Panc1 (cell line): ENCODE measurements around the gene TRIM59. TPM values are rescaled to one million over a fixed set of nuclear protein-coding genes. Genes with fewer than 3 reads are reported as not detected.

Experiments
- ATAC-seq: fragments of 200-7000 bp; cut with Tn5 transposase; 2 replicates; pipeline ENCODE4 v1.9.1; 2020; ENCODE audit warnings: mild to moderate bottlenecking, moderate library complexity
- BruUV-seq: library from RNA; stranded (reverse); fragments of 400-500 nt; replicated peaks from 2 replicates; lab custom pipeline; 2021; lab: Mats Ljungman, UMichigan
- CTCF ChIA-PET: fragments of 300-600 bp; sonication (Branson Sonifier 250); formaldehyde crosslinking; loops from one replicate; lab custom pipeline; 2022; ENCODE audit warnings: antibody characterized with exemption; lab: Charles Lee
- POLR2A ChIA-PET: fragments of 300-600 bp; sonication (Branson Sonifier 250); formaldehyde crosslinking; loops from one replicate; lab custom pipeline; 2022; ENCODE audit warnings: antibody characterized with exemption; lab: Charles Lee
- DNase-seq: peaks from one replicate; pipeline ENCODE4 v3.0.0-alpha.2; 2010; ENCODE audit warnings: low read depth, low spot score
- H3K27ac ChIP-seq: 2 replicates; pipeline ENCODE4 v1.5.1; 2011; ENCODE audit warnings: mild to moderate bottlenecking, low read length, inconsistent platforms
- H3K27me3 ChIP-seq: fragments of 200-500 bp; sonication (Bioruptor generic); 2 replicates; pipeline ENCODE4 v1.6.0; 2014; ENCODE audit warnings: low read length, inconsistent platforms; ENCODE audit not compliant: control insufficient read depth, insufficient read depth
- H3K36me3 ChIP-seq: fragments of 200-500 bp; sonication (Bioruptor generic); 2 replicates; pipeline ENCODE4 v1.5.1; 2014; ENCODE audit warnings: inconsistent platforms, mild to moderate bottlenecking, low read length, moderate library complexity; ENCODE audit not compliant: control insufficient read depth, insufficient read depth
- H3K4me1 ChIP-seq: 2 replicates; pipeline ENCODE4 v1.5.1; 2011; ENCODE audit warnings: inconsistent platforms, mild to moderate bottlenecking, low read length, moderate library complexity; ENCODE audit not compliant: control insufficient read depth, insufficient read depth
- H3K4me3 ChIP-seq, 2 experiments: 2 replicates each; pipeline ENCODE4 v1.5.1; 2011 to 2012; ENCODE audit warnings: low read depth in 2 of 2, low read length in 2 of 2, mild to moderate bottlenecking in 2 of 2, inconsistent platforms in 1 of 2, moderate library complexity in 1 of 2
- H3K9me3 ChIP-seq: fragments of 200-500 bp; sonication (Bioruptor generic); 2 replicates; pipeline ENCODE4 v1.5.1; 2014; ENCODE audit warnings: low read depth, mild to moderate bottlenecking, inconsistent platforms, low read length, moderate library complexity; ENCODE audit not compliant: control insufficient read depth, insufficient read depth
- CTCF ChIP-seq: fragments of 450-650 bp; IDR thresholded peaks from 2 replicates; pipeline ENCODE4 v1.5.1; 2017; ENCODE audit warnings: mild to moderate bottlenecking
- POLR2AphosphoS5 ChIP-seq: IDR thresholded peaks from 2 replicates; pipeline ENCODE4 v1.6.1; 2012; ENCODE audit warnings: mild to moderate bottlenecking, low read depth, low read length, moderate library complexity
- REST ChIP-seq, 2 experiments: IDR thresholded peaks; 2 replicates each; pipeline ENCODE4 v1.6.1; 2011 to 2012; ENCODE audit warnings: low read depth in 2 of 2, control low read depth in 1 of 2, low read length in 1 of 2, mild to moderate bottlenecking in 1 of 2, moderate library complexity in 1 of 2; ENCODE audit not compliant: insufficient read depth in 1 of 2
- SIN3A ChIP-seq: IDR thresholded peaks from 2 replicates; pipeline ENCODE4 v1.6.1; 2012; ENCODE audit warnings: low read depth, mild to moderate bottlenecking, low read length, moderate library complexity, borderline replicate concordance; ENCODE audit not compliant: insufficient read depth
- TCF7L2 ChIP-seq: IDR thresholded peaks from 2 replicates; pipeline ENCODE4 v1.6.1; 2011; ENCODE audit warnings: mild to moderate bottlenecking, low read depth, low read length, inconsistent platforms
- in situ Hi-C: cut with HindIII; loops from 2 replicates; pipeline ENCODE4 v1.10.0; 2016; ENCODE audit warnings: low sequenced_read_pairs, low pct_unique_long_range_greater_than_20kb
- intact Hi-C: fragments of 100-400 bp; cut with micrococcal nuclease; formaldehyde crosslinking; loops from one replicate; pipeline ENCODE4 v1.10.0; 2022; ENCODE audit not compliant: unreplicated experiment
- total RNA-seq: library from RNA; stranded (reverse); gene quantifications from one replicate; pipeline ENCODE4 v1.2.1, GENCODE V29; 2021; ENCODE audit not compliant: unreplicated experiment

The TRIM59 gene
- total RNA-seq, 1 experiment from 2014 or later = 27.9 TPM

GRCh38 chr3:160437083-160437455 is 12.5 kb downstream of the TRIM59 start:
- Histone ChIP-seq H3K36me3 (peaks cover 52% of the 10 kb centered on the region), H3K9me3 (no peaks in the 10 kb centered on the region), H3K27me3 (no peaks in the 10 kb centered on the region), H3K4me3 (no peak overlapping the region), H3K4me1 (no peaks in the 10 kb centered on the region), H3K27ac (no peak overlapping the region)
- TF ChIP-seq POLR2AphosphoS5 (0 out of 2 replicates have a peak, but pooled peaks have one; percentile 41), SIN3A (no peak)
- CTCF ChIA-PET = no interaction called here
- ATAC-seq = peak; percentile 20; the same call in 1 of the 2 replicates
- no TSS peak for BruUV-seq
- POLR2A ChIA-PET = no interaction called here
- DNase-seq = no peak
- in situ Hi-C loops (no loop called here), intact Hi-C loops (no loop called here)

- H3K4me3 ChIP-seq = no peak overlapping the region
- ChIA-PET POLR2A (no interaction called here), CTCF (no interaction called here)
- TF ChIP-seq CTCF (no peak), REST (IDR thresholded peaks at IDR 0.05; ENCODE audit: insufficient read depth in 1 of 2, low read depth in 2 of 2, low read length in 1 of 2) (no peak), SIN3A (no peak), TCF7L2 (no peak), POLR2AphosphoS5 (no peak)
- peaks cover 61% of the 10 kb centered on the region for H3K36me3 ChIP-seq
- no peak for DNase-seq
- no TSS peak for BruUV-seq
- intact Hi-C loops = no loop called here
- H3K4me1 ChIP-seq = no peaks in the 10 kb centered on the region
- H3K9me3 ChIP-seq = no peaks in the 10 kb centered on the region
- no peak; the same call in 1 of the 2 replicates for ATAC-seq
- in situ Hi-C loops = no loop called here
- H3K27me3 ChIP-seq = no peaks in the 10 kb centered on the region
- no peak overlapping the region for H3K27ac ChIP-seq
These were observed 13.8 kb downstream of the TRIM59 start for GRCh38 chr3:160435747-160436146.

GRCh38 chr3:160435095-160435494 is 14.5 kb downstream of the TRIM59 start:
- Histone ChIP-seq H3K4me1 (no peaks in the 10 kb centered on the region), H3K9me3 (no peaks in the 10 kb centered on the region), H3K27ac (no peak overlapping the region), H3K27me3 (no peaks in the 10 kb centered on the region), H3K36me3 (peaks cover 68% of the 10 kb centered on the region), H3K4me3 (no peak overlapping the region)
- no peak for TF ChIP-seq REST (IDR thresholded peaks at IDR 0.05; ENCODE audit: insufficient read depth in 1 of 2, low read depth in 2 of 2, low read length in 1 of 2)
- no peak for TF ChIP-seq CTCF
- TF ChIP-seq POLR2AphosphoS5 = no peak
- no peak for TF ChIP-seq TCF7L2
- TF ChIP-seq SIN3A = no peak
- in situ Hi-C loops = no loop called here
- intact Hi-C loops = no loop called here
- ChIA-PET CTCF (interaction anchor here (0.6 kb wide), 1 partner anchor 272 kb away, joined by 5 read pairs; no protein-coding TSS in a partner anchor), POLR2A (interaction anchor here (0.6 to 0.7 kb wide), 3 partner anchors 20 to 377 kb away, joined by 3 to 6 read pairs (median 5); no protein-coding TSS in a partner anchor)
- ATAC-seq = no peak; the same call in 1 of the 2 replicates
- DNase-seq = no peak
- no TSS peak for BruUV-seq
